Measurements from ENCODE around the gene MMP2.

Gene MMP2

DNA sequence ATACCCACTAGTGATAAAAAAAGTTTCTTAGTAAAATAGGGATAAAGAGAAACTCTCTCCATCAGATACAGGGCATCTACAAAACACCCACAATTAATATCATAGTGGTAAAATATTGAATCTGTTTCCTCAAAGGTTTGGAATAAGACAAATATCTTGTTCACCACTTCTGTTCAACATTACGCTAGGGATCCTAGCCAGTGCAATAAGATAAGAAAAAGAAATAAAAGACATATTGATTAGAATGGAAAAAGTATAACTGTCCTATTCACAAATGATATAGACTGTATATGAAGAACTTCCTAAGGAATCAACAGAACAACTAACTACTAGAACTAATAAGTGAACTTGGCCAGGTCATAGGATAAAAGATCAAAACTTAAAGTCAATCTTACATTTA, 42.8 kb downstream of the MMP2 start:
- DNase-seq = no peak

GRCh38 chr16:55526441-55526840, 47.4 kb downstream of the MMP2 start:
- no peak for DNase-seq

GRCh38 chr16:55527885-55528284, 48.9 kb downstream of the MMP2 start:
- no peak for DNase-seq

GRCh38 chr16:55529018-55529417, 50.0 kb downstream of the MMP2 start:
- no peak for DNase-seq

GRCh38 chr16:55530316-55530856, 51.4 kb downstream of the MMP2 start:
- no peak for DNase-seq

DNA sequence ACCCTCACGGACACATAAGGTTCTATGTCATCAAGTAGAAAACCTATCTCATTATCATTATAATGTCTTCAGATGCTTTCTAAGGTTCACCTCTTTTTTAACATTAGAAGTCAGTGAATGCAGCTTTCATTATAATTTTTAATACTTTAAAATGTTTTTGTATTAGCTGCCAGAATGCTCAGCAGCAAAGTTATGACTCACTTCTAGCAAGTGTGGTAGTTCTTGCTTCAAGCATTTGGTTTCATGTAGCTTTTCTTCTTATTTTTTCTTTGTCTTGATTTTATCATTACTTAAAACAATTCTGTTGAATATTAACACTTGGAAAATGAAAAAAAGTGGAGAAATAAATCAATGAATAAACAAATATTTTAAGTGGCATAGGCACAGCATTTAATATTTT, 53.2 kb downstream of the MMP2 start:
- no peak for DNase-seq

- peak; percentile 73 for DNase-seq
Observed at GRCh38 chr16:55534756-55535155, 55.8 kb downstream of the MMP2 start.

GRCh38 chr16:55539049-55539448, 60.1 kb downstream of the MMP2 start:
- no peak for DNase-seq

DNA sequence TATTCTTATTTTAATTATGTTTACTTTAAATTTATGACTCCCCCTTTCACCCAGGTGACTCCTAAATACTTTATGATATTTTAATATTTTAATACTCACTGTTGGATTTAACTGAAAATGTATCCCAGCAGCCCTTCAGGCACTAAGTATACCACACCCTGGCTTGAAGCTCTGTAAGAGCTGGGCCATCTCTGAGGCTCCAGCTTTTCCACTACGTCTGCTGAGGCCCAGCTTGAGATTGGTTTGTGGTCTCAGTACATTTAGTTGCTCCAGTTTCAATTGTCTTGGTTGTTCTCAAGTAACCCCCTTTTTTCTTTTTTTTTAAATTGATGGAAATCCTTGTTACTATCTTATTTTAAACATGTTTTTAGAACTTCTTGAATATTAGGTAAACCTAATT, 60.5 kb downstream of the MMP2 start:
- DNase-seq = no peak

- no peak for DNase-seq
Observed at GRCh38 chr16:55540221-55540620, 61.2 kb downstream of the MMP2 start.

GRCh38 chr16:55542459-55543082, 63.6 kb downstream of the MMP2 start:
- no peak for DNase-seq

- DNase-seq = peak; percentile 5
Observed at GRCh38 chr16:55543472-55543871, 64.5 kb downstream of the MMP2 start.

GRCh38 chr16:55552621-55553020, 73.6 kb downstream of the MMP2 start:
- no peak for DNase-seq

DNA sequence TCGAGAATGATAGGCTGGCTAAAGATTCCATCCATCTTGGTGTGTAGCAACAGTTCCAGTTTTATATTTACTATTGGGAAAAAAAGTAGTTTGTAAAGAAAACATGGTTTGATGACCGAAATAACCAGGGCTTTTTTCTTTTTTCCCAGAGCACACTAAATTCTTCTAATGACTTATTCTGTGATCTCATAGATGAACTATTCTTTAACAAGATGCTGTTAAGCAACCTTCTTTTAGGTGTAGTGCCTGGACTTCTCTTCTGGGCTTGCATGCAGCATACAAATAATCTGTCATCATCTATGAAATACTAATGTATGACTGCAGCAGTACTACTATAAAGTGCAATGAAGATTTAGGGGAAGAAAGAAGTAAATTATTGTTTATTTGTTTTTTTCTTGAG, 76.4 kb downstream of the MMP2 start:
- DNase-seq = no peak

All from RPMI8226 (cell line).